Right atrium auricular region (tissue), 2 donors: ENCODE measurements around the gene CHDH. TPM values are rescaled to one million over a fixed set of nuclear protein-coding genes. Genes with fewer than 3 reads are reported as not detected.

Experiments
- DNase-seq: peaks from one replicate; pipeline ENCODE4 v3.0.0-alpha.2; 2019; ENCODE audit warnings: low spot score
- H3K27ac ChIP-seq, 2 donors: fragments of 200-600 bp; sonication (generic); 1 replicate in 1 of 2; 2 replicates in 1 of 2; pipeline ENCODE4 v1.5.1; 2016 to 2019
- H3K27me3 ChIP-seq, 2 donors: fragments of 200-600 bp; sonication (generic); one replicate each; pipeline versions ENCODE4 v1.5.1 to v1.6.0; 2017 to 2019
- H3K36me3 ChIP-seq: fragments of 200-600 bp; sonication (generic); one replicate; pipeline ENCODE4 v1.5.1; 2016
- H3K4me1 ChIP-seq, 2 donors: fragments of 200-600 bp; sonication (generic); one replicate each; pipeline versions ENCODE4 v1.5.1 to v1.6.0; 2017 to 2019
- H3K4me3 ChIP-seq, 2 donors: fragments of 200-600 bp; sonication (generic); 1 replicate in 1 of 2; 2 replicates in 1 of 2; pipeline ENCODE4 v1.5.1; 2017 to 2019; ENCODE audit warnings: mild to moderate bottlenecking in 1 of 2, moderate library complexity in 1 of 2
- H3K9me3 ChIP-seq, 2 donors: fragments of 200-600 bp; sonication (generic); one replicate each; pipeline ENCODE4 v1.5.1; 2019
- total RNA-seq, 2 donors: library from RNA; depleted of rRNA; stranded (reverse); fragments of >200 nt; gene quantifications; one replicate each; pipeline ENCODE4 v1.1.0, GENCODE V29; 2016
- TF ChIP-seq, protein P1 (sequence below), 2 donors: fragments of 200-600 bp; sonication (generic); IDR thresholded peaks; one replicate each; pipeline ENCODE4 v1.5.1; 2019; ENCODE audit warnings: antibody characterized with exemption in 2 of 2

The CHDH gene
- total RNA-seq, 2 donors from 2014 or later = 2.2 to 10.0 TPM

DNA sequence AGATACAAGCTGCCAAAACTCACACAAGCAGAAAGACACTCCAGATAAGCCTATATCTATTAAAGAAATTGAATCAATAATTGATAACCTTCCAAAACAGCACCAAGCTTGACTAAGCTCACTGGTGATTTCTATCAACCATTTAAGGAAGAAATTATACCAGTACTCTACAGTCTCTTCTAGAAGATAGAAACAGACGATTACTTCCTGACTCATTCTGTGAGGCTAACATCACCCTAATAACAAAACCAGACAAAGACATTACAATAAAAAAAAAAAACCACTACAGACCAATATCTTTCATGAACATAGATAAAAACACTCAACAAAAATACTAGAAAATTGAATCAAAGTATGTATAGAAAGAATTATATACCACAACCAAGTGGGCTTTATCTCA lies 20.2 kb downstream of the CHDH start:
- Histone ChIP-seq H3K4me3 (no peak overlapping the region), H3K36me3 (no peaks in the 10 kb centered on the region), H3K27me3 (no peaks in the 10 kb centered on the region), H3K4me1 (no peaks in the 10 kb centered on the region), H3K27ac (no peak overlapping the region), H3K9me3 (no peaks in the 10 kb centered on the region)
- no peak for DNase-seq
- TF ChIP-seq, protein P1, sequence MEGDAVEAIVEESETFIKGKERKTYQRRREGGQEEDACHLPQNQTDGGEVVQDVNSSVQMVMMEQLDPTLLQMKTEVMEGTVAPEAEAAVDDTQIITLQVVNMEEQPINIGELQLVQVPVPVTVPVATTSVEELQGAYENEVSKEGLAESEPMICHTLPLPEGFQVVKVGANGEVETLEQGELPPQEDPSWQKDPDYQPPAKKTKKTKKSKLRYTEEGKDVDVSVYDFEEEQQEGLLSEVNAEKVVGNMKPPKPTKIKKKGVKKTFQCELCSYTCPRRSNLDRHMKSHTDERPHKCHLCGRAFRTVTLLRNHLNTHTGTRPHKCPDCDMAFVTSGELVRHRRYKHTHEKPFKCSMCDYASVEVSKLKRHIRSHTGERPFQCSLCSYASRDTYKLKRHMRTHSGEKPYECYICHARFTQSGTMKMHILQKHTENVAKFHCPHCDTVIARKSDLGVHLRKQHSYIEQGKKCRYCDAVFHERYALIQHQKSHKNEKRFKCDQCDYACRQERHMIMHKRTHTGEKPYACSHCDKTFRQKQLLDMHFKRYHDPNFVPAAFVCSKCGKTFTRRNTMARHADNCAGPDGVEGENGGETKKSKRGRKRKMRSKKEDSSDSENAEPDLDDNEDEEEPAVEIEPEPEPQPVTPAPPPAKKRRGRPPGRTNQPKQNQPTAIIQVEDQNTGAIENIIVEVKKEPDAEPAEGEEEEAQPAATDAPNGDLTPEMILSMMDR (IDR thresholded peaks at IDR 0.05) = no peak

- no peaks in the 10 kb centered on the region for H3K4me1 ChIP-seq
- H3K36me3 ChIP-seq = no peaks in the 10 kb centered on the region
- TF ChIP-seq, protein P1 (IDR thresholded peaks at IDR 0.05) = no peak
- no peak overlapping the region for H3K27ac ChIP-seq
- DNase-seq = no peak
- H3K27me3 ChIP-seq = no peaks in the 10 kb centered on the region
- no peaks in the 10 kb centered on the region for H3K9me3 ChIP-seq
- H3K4me3 ChIP-seq = no peak overlapping the region
Observed at GRCh38 chr3:53824795-53825194, 21.4 kb downstream of the CHDH start.

DNA sequence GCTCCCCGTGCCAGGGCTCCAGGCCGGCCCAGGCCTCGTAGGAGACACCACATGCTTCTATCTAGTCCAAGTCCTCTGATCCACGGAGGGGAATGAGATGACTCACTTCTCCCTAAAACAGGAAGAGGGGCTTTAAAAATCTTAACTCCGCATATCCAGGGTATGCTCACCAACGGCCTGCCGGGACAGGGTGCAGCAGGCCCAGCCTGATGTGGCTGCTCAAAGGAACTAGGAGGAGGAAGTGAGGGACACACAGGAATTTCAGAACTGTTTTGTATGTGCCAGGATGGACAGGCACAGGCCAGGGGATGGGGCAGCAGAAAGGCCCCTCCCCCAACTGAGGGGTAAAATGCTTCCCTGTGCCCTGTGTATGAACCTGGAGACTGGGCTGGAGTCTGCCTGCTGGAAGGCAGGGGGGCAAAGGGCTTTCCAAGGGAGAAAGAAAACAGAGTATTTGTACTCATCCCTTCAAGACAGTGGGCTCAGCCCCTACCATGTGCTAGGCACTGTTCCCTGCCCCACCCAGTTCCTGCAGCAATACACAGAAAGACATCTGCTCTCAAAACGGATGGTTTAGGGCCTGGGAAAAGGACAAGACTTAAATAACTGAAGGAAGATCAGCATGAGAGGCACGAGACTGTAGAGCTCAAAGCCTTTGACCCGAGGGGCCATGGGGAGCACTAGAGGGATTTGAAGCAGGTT lies 22.1 kb downstream of the CHDH start:
- no peak overlapping the region for H3K4me3 ChIP-seq
- no peak for DNase-seq

GRCh38 chr3:53823026-53823955 lies 22.9 kb downstream of the CHDH start:
- TF ChIP-seq, protein P1 (IDR thresholded peaks at IDR 0.05) = no peak

More for the DNA sequence above, 22.1 kb downstream of the CHDH start:
- peaks cover 4% of the 10 kb centered on the region for H3K36me3 ChIP-seq
- H3K4me1 ChIP-seq = no peaks in the 10 kb centered on the region
- H3K27ac ChIP-seq = no peak overlapping the region
- TF ChIP-seq, protein P1 (IDR thresholded peaks at IDR 0.05) = no peak
- no peaks in the 10 kb centered on the region for H3K27me3 ChIP-seq
- no peaks in the 10 kb centered on the region for H3K9me3 ChIP-seq

DNA sequence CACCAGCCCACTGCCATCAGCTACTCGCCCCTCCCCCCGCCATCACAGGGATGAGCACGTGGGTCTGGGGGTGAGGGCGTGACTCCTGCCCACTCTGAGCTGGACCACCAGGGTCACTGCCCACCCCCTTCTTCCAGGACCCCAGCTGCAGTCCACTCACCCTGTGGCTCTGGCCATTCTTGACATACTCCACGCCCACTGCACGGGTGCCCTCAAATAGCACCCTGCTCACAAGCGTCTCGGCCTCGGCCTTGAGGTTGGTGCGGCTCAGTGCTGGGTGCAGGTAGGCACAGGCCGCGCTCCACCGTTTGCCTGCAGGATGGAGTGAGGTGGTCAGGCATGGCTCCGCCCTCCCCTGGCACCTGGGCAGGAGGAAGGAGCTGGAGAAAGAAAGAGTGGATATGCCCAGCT lies 23.9 kb downstream of the CHDH start:
- H3K36me3 ChIP-seq = peaks cover 5% of the 10 kb centered on the region
- no peak overlapping the region for H3K27ac ChIP-seq
- no peaks in the 10 kb centered on the region for H3K9me3 ChIP-seq
- H3K4me1 ChIP-seq = no peaks in the 10 kb centered on the region
- TF ChIP-seq, protein P1 (IDR thresholded peaks at IDR 0.05) = no peak
- no peak overlapping the region for H3K4me3 ChIP-seq
- H3K27me3 ChIP-seq = no peaks in the 10 kb centered on the region
- DNase-seq = no peak

More at GRCh38 chr3:53823026-53823955, 22.9 kb downstream of the CHDH start:
- Histone ChIP-seq H3K4me3 (no peak overlapping the region), H3K36me3 (peaks cover 5% of the 10 kb centered on the region), H3K27ac (no peak overlapping the region), H3K27me3 (no peaks in the 10 kb centered on the region), H3K4me1 (no peaks in the 10 kb centered on the region), H3K9me3 (no peaks in the 10 kb centered on the region)
- no peak for DNase-seq
